Epidermal melanocyte (primary cell): ENCODE measurements around the gene BBC3.
"Not testable (repeated sequence)": the region's sequence is repeated elsewhere in the genome, so short reads cannot be mapped to it uniquely, and the experiment has no call there.

ENCODE experiments used
- DNase-seq: peaks from one replicate; pipeline ENCODE4 v3.0.0; 2011; ENCODE audit warnings: low spot score; ENCODE audit not compliant: insufficient read length

The BBC3 gene

GRCh38 chr19:47230921-47231214 lies at the start of gene BBC3:
TSS of gene BBC3 (minus strand) at chr19:47231199. CDS start at chr19:47228431, 2,768 bp downstream.
- DNase-seq = no peak

GRCh38 chr19:47280183-47280797 lies 49.3 kb upstream of the BBC3 start:
- DNase-seq = no peak

- DNase-seq = not testable (repeated sequence)
Observed at GRCh38 chr19:47276513-47276912, 45.5 kb upstream of the BBC3 start.

GRCh38 chr19:47275791-47276461 lies 44.9 kb upstream of the BBC3 start:
- no peak for DNase-seq

GRCh38 chr19:47274891-47275761 lies 44.1 kb upstream of the BBC3 start:
- DNase-seq = no peak

- DNase-seq = peak; percentile 81
Observed at GRCh38 chr19:47274071-47274890, 43.3 kb upstream of the BBC3 start, which contains the start of gene INAFM1. TSS of gene INAFM1 (plus strand) at chr19:47274885. CDS start at chr19:47274920, 35 bp downstream.

GRCh38 chr19:47273313-47274070 lies 42.5 kb upstream of the BBC3 start:
- peak; percentile 96 for DNase-seq

- DNase-seq = no peak
Observed at GRCh38 chr19:47272448-47273312, 41.7 kb upstream of the BBC3 start.

- no peak for DNase-seq
Observed at GRCh38 chr19:47271949-47272348, 41.0 kb upstream of the BBC3 start.

GRCh38 chr19:47270408-47270807 lies 39.4 kb upstream of the BBC3 start:
- DNase-seq = no peak

GRCh38 chr19:47269596-47269995 lies 38.6 kb upstream of the BBC3 start:
- no peak for DNase-seq

- no peak for DNase-seq
Observed at GRCh38 chr19:47268028-47268427, 37.0 kb upstream of the BBC3 start.

- DNase-seq = no peak
Observed at GRCh38 chr19:47267350-47267759, 36.4 kb upstream of the BBC3 start.

GRCh38 chr19:47266401-47266941 lies 35.5 kb upstream of the BBC3 start:
- DNase-seq = no peak

GRCh38 chr19:47264629-47265028 lies 33.6 kb upstream of the BBC3 start:
- DNase-seq = no peak

GRCh38 chr19:47261946-47262793 lies 31.2 kb upstream of the BBC3 start:
- DNase-seq = not testable (repeated sequence)

GRCh38 chr19:47260476-47260875 lies 29.5 kb upstream of the BBC3 start:
- DNase-seq = no peak

- no peak for DNase-seq
Observed at GRCh38 chr19:47258895-47259555, 28.0 kb upstream of the BBC3 start.
